GM19397 (cell line): Measurements from ENCODE around the gene FTCD.

Experiments
- ATAC-seq: cut with Tn5 transposase; IDR thresholded peaks from one replicate; pipeline ENCODE4 v1.9.1; 2021; ENCODE audit warnings: mild to moderate bottlenecking, moderate library complexity; ENCODE audit not compliant: unreplicated experiment

Gene FTCD

GRCh38 chr21:46124926-46125845, 30.2 kb downstream of the FTCD start:
- no peak for ATAC-seq

- ATAC-seq: no peak
Observed at GRCh38 chr21:46124083-46124925, 31.1 kb downstream of the FTCD start.

DNA sequence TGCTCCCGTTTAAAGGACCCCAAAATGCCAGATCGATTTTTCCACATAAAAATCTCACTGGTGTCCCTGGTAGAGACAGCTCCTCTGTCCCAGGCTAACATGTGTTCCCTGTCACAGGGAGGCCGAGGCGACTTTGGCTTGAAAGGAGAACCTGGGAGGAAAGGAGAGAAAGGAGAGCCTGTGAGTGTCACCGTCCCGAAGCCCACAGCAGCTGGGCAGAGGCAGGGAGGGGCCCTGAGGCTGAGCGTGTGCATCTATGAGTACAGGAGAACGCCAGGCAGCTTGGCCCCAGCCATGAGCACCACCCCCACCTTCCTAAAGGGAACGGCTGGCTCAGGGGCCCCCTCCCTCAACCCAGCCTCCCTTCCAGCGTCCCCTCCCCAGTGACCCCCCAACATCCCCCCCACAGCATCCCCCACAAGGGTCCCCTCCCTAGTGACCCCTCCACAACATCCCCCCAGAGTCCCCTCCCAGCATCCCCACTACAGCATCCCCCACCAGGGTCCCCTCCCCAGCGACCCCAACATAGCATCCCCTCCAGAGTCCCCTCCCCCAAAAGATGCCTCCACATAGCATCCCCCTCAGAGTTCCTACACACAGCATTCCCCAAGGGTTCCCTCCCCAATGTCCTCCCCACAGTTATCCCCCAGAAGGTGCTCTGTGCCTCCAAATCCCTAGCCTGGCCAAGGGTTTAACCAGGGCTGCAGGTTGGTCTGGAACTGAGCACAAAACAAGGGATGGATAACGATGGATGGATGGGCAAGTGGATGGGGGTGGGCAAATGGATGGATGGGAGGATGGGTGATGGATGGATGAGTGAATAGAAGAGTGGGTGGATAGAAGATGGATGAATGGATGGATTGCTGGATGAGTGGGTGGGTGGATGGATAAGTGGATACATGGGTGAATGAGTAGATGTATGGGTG, 32.4 kb downstream of the FTCD start:
- ATAC-seq: no peak

- no peak for ATAC-seq
Observed at GRCh38 chr21:46122237-46122671, 33.1 kb downstream of the FTCD start.

- no peak for ATAC-seq
Observed at GRCh38 chr21:46121286-46122221, 33.8 kb downstream of the FTCD start.

DNA sequence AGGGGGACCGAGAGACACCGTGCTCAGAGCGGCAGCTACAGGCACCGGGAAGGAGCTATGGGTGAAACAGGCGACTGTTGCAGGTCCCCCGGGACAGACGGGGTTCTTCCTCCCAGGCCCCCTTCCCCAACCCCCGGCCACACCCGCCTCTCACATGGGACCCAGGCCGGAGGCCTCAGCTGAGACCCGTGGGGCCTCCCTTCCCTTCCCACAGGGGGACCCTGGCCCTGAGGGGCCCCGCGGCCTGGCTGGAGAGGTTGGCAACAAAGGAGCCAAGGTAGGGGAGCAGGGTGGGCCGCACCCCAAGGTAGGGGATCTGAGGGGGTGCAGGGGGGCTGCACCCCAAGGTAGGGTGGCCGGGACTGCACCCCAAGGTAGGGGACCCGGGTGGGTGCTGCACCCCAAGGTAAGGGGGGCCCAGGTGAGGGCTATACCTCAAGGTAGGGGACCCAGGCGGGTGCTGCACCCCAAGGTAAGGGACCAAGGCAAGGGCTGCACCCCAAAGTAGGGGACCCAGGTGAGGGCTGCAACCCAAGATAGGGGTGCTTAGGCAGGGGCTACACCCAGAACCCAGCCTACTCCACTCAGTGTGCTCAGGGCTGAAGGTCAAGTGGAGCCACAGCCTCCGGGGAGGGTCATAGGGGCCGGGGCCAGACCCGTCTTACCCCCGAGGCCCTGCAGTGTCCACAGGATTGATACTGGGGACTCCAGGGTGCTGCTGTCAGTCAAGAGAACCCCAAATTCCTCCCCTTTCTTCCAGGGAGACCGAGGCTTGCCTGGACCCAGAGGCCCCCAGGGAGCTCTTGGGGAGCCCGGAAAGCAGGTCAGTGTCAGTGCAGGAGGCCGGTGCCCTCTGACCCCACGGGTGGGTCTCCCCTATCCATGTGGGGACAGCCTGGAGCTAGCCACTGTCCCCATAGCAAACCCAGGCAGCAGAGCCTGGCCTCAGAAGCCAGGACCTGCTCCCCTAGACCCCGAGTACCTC, 34.8 kb downstream of the FTCD start:
- no peak for ATAC-seq

GRCh38 chr21:46119637-46120271, 35.6 kb downstream of the FTCD start:
- no peak for ATAC-seq

GRCh38 chr21:46119144-46119636, 36.2 kb downstream of the FTCD start:
- no peak for ATAC-seq

GRCh38 chr21:46118316-46119143, 36.8 kb downstream of the FTCD start:
- ATAC-seq: no peak

- no peak for ATAC-seq
Observed at GRCh38 chr21:46117586-46118315, 37.6 kb downstream of the FTCD start.

DNA sequence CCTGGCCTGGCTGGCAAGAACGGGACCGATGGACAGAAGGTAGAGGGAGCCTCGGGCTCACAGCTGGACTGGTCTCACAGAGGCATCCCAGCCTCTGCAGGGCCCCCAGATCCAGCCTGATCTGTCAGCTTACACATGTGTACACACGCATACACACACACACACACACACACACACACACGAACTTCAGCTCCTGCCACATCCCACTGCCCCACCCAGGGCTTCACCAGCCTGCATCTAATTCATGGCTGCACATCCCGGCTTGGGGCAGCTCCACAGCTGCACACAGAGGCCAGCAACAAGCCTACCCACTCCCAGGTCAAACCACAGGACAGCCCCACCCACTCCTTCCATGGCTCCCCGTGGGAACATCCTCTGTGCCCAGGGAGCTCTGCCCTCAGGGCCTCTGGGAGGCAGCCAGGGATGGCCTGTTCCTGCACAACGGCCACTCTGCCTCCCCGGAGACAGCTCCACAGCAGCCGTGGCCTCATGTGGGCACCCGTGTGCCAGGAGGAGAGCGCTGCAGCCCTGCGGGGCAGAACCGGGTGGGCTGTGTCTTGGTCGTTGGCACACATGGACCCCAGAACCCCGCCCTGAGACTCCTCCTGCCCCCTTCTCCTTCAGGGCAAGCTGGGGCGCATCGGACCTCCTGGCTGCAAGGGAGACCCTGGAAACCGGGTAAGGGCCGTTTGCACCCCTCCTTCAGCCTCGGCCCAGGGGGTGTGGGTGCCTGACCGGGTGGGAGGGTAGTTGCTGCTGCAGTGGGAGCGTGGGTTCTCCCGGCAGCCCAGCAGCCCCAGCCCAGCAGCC, 38.4 kb downstream of the FTCD start:
- no peak for ATAC-seq

- ATAC-seq: no peak
Observed at GRCh38 chr21:46116189-46116775, 39.1 kb downstream of the FTCD start.

DNA sequence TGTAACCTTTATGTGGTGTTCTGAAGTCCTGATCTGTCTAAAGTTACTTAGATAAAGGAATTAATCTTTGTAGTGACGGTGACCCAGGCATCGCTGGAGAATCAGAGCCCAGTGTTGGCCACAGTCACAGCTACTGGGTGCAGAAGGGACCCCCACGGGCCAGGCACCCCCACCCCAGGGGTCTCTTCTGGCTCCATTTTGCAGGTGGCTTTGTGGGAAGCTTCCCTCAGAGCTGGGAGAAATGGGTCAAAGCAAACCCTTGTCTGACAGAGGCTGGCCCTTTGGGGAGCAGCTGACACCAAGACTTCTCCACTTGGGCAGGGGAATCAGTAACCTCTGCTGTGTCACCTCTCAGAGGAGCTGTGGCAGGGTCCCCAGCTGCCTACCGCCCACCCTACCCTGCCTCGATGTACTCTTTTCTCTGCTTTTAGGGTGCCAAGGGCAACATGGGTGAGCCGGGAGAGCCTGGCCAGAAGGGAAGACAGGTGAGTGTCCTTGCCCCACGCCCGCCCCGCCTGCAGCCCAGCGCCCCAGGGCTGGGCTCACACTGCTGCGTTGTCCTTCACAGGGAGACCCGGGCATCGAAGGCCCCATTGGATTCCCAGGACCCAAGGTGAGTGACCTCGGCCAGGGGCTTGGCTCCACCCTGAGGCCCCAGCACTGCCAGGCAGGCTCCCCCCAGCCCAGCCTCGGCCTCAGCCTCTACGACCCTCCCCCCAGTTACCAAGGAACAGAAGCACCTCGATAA, 39.8 kb downstream of the FTCD start:
- no peak for ATAC-seq

GRCh38 chr21:46114963-46115362, 40.4 kb downstream of the FTCD start:
- ATAC-seq: no peak
